Anterior cingulate cortex (tissue), 58 donors: Measurements from ENCODE around the gene GLRX.
"Not testable (repeated sequence)": the region's sequence is repeated elsewhere in the genome, so short reads cannot be mapped to it uniquely, and the experiment has no call there.

Source experiments
- DNase-seq, 58 donors: peaks; one replicate each; lab custom pipeline; 2025; lab: John Stamatoyannopoulos, UW

The GLRX gene

GRCh38 chr5:95835682-95836385 is 13.3 kb upstream of the GLRX start:
- no peak for DNase-seq

GRCh38 chr5:95832664-95833063 is 10.1 kb upstream of the GLRX start:
- DNase-seq = no peak

- no peak for DNase-seq
Observed at GRCh38 chr5:95830226-95830625, 7.7 kb upstream of the GLRX start.

- no peak for DNase-seq
Observed at GRCh38 chr5:95827892-95828246, 5.3 kb upstream of the GLRX start.

GRCh38 chr5:95826949-95827891 is 4.7 kb upstream of the GLRX start:
- DNase-seq = no peak

- no peak for DNase-seq
Observed at GRCh38 chr5:95825495-95825894, 3.0 kb upstream of the GLRX start.

GRCh38 chr5:95824747-95825146 is 2.2 kb upstream of the GLRX start:
- no peak for DNase-seq

GRCh38 chr5:95823738-95824609 is 1.4 kb upstream of the GLRX start:
- DNase-seq = peak in 18 of 58 donors; percentile 6 to 37 (median 18)

- no peak for DNase-seq
Observed at GRCh38 chr5:95823218-95823737, 752 bp upstream of the GLRX start.

- DNase-seq = peak in 41 of 58 donors; percentile 12 to 78 (median 44)
Observed at GRCh38 chr5:95822043-95822541, 434 bp downstream of the GLRX start.

GRCh38 chr5:95821110-95822021 is 1.2 kb downstream of the GLRX start:
- DNase-seq = no peak

GRCh38 chr5:95818181-95819147 is 4.1 kb downstream of the GLRX start:
- DNase-seq = peak in 10 of 58 donors; percentile 9 to 49 (median 18)

- no peak for DNase-seq
Observed at GRCh38 chr5:95817430-95817829, 5.1 kb downstream of the GLRX start.

GRCh38 chr5:95816776-95817175 is 5.8 kb downstream of the GLRX start:
- DNase-seq = no peak

GRCh38 chr5:95816341-95816740 is 6.2 kb downstream of the GLRX start:
- no peak for DNase-seq

GRCh38 chr5:95815155-95815729 is 7.3 kb downstream of the GLRX start:
- DNase-seq = no peak

GRCh38 chr5:95813035-95813434 is 9.5 kb downstream of the GLRX start:
- not testable (repeated sequence) for DNase-seq

GRCh38 chr5:95812074-95812471 is 10.5 kb downstream of the GLRX start:
- no peak for DNase-seq
